Parathyroid adenoma (tissue), 2 donors: ENCODE data around the gene PIEZO1.

Source experiments
- H2AFZ ChIP-seq: fragments of 300-600 bp; sonication (generic); one replicate; pipeline ENCODE4 v1.7.0; 2017; ENCODE audit warnings: antibody characterized with exemption, mild to moderate bottlenecking
- H3K27ac ChIP-seq: fragments of 300-600 bp; sonication (generic); one replicate; pipeline ENCODE4 v1.7.0; 2017
- H3K27me3 ChIP-seq: fragments of 300-600 bp; sonication (generic); one replicate; pipeline ENCODE4 v1.7.0; 2017; ENCODE audit warnings: low read length; ENCODE audit not compliant: control insufficient read depth, insufficient read depth
- H3K36me3 ChIP-seq: fragments of 300-600 bp; sonication (generic); one replicate; pipeline ENCODE4 v1.7.0; 2017; ENCODE audit warnings: low read length; ENCODE audit not compliant: control insufficient read depth, insufficient read depth
- H3K4me1 ChIP-seq: fragments of 300-600 bp; sonication (generic); one replicate; pipeline ENCODE4 v1.7.0; 2017; ENCODE audit warnings: control low read depth
- H3K4me2 ChIP-seq: fragments of 300-600 bp; sonication (generic); one replicate; pipeline ENCODE4 v1.7.0; 2017; ENCODE audit warnings: low read length
- H3K4me3 ChIP-seq: fragments of 300-600 bp; sonication (generic); one replicate; pipeline ENCODE4 v1.7.0; 2017; ENCODE audit warnings: low read depth, low read length
- H3K79me2 ChIP-seq: fragments of 300-600 bp; sonication (generic); one replicate; pipeline ENCODE4 v1.7.0; 2017; ENCODE audit warnings: control low read depth
- H3K9ac ChIP-seq: fragments of 300-600 bp; sonication (generic); one replicate; pipeline ENCODE4 v1.7.0; 2017; ENCODE audit warnings: mild to moderate bottlenecking
- H3K9me3 ChIP-seq: fragments of 300-600 bp; sonication (generic); one replicate; pipeline ENCODE4 v1.7.0; 2017; ENCODE audit warnings: low read length; ENCODE audit not compliant: control insufficient read depth
- TF ChIP-seq, protein P1 (sequence below): fragments of 300-600 bp; sonication (generic); IDR thresholded peaks from one replicate; pipeline ENCODE4 v1.7.0; 2017; ENCODE audit warnings: antibody characterized with exemption, mild to moderate bottlenecking
- donor health status: primary hyperparathyroidism.

PIEZO1 gene

DNA sequence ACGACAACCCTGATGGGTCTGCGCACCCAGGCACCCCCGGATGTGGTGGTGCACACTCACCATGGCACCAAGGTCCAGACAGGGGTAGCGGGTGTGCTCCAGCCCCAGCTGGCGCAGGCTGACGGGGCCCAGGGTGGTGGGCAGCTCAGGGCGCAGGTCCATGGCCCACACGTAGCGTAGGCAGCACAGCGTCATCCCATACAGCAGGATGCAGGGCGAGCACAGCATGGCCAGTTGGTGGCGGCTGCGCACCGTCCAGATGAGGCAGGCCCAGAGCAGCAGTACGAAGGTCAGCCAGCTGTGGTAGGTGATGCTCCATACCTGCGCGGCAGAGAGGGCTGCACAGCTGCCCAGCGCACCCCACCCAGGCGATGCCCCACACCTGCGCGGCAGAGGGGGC, 48.9 kb downstream of the PIEZO1 start:
- H3K27me3 ChIP-seq: no peaks in the 10 kb centered on the region
- H2AFZ ChIP-seq: no peak overlapping the region
- H3K4me2 ChIP-seq: no peak overlapping the region
- H3K9me3 ChIP-seq: no peaks in the 10 kb centered on the region
- no peaks in the 10 kb centered on the region for H3K79me2 ChIP-seq
- no peaks in the 10 kb centered on the region for H3K36me3 ChIP-seq
- no peak overlapping the region for H3K9ac ChIP-seq
- TF ChIP-seq, protein P1, sequence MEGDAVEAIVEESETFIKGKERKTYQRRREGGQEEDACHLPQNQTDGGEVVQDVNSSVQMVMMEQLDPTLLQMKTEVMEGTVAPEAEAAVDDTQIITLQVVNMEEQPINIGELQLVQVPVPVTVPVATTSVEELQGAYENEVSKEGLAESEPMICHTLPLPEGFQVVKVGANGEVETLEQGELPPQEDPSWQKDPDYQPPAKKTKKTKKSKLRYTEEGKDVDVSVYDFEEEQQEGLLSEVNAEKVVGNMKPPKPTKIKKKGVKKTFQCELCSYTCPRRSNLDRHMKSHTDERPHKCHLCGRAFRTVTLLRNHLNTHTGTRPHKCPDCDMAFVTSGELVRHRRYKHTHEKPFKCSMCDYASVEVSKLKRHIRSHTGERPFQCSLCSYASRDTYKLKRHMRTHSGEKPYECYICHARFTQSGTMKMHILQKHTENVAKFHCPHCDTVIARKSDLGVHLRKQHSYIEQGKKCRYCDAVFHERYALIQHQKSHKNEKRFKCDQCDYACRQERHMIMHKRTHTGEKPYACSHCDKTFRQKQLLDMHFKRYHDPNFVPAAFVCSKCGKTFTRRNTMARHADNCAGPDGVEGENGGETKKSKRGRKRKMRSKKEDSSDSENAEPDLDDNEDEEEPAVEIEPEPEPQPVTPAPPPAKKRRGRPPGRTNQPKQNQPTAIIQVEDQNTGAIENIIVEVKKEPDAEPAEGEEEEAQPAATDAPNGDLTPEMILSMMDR: no peak
- H3K27ac ChIP-seq: no peak overlapping the region
- H3K4me1 ChIP-seq: peaks cover 25% of the 10 kb centered on the region
- no peak overlapping the region for H3K4me3 ChIP-seq

DNA sequence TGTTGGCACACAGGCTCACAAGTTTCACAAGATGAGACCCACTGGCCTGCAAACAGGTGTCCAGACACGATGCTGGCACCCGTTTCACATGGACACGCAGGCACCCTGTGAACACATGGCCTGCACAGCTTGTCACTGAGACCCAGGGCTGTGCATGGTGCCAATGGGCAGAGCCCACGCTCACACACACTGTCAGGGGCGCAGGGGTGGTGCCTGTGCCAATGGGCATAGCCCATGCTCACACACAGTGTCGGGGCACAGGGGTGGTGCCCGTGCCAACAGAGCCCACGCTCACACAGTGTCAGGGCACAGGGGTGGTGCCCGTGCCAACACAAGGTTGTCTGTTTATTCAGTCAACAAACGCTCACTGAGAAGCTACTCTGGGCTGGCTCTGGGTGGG, 49.4 kb downstream of the PIEZO1 start:
- no peak overlapping the region for H3K4me3 ChIP-seq
- H3K79me2 ChIP-seq: no peaks in the 10 kb centered on the region
- TF ChIP-seq, protein P1: no peak
- no peak overlapping the region for H3K4me2 ChIP-seq
- H3K36me3 ChIP-seq: no peaks in the 10 kb centered on the region
- H3K9me3 ChIP-seq: no peaks in the 10 kb centered on the region
- no peaks in the 10 kb centered on the region for H3K27me3 ChIP-seq
- H3K9ac ChIP-seq: no peak overlapping the region
- no peak overlapping the region for H2AFZ ChIP-seq
- H3K4me1 ChIP-seq: peaks cover 30% of the 10 kb centered on the region
- no peak overlapping the region for H3K27ac ChIP-seq

DNA sequence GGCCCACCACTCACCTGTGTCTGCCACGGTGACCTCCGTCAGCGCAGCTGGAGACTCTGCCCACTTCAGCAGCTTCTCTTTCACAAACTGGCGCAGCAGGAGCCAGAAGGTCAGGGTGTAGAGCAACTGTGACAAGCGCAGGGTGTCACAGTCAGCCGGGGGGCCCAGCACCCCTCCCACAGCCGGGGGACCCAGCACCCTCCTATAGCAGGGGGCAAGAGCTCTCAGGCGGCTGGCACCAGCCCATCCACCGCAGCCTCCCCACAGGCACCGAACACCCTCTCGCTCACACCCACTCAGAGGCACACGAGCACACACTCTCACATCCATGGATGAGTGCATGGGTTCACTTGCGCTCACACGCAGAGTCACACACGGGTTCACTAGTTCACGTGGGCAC, 49.9 kb downstream of the PIEZO1 start:
- Histone ChIP-seq H3K79me2 (no peaks in the 10 kb centered on the region), H2AFZ (no peak overlapping the region), H3K36me3 (no peaks in the 10 kb centered on the region), H3K27me3 (no peaks in the 10 kb centered on the region), H3K4me3 (no peak overlapping the region), H3K27ac (no peak overlapping the region), H3K4me2 (no peak overlapping the region), H3K4me1 (peaks cover 31% of the 10 kb centered on the region), H3K9ac (no peak overlapping the region), H3K9me3 (no peaks in the 10 kb centered on the region)
- TF ChIP-seq, protein P1: no peak

DNA sequence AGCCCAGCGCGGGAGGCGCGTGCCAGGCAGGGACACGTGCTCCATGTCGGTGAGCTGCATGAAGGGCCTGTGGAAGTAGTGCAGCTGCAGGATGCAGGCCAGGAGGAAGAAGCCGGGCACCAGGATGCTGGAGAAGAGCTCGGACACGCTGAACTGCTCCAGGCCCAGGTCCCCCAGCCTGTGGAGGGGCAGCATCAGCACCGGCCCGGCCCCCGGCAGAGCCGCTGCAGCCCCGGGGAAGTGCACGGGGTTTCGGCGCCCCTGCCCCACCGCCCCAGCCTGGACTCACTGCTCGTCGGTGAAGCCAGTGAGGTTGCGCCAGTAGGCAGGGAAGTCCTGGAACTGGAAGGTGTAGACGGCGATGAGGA, 50.7 kb downstream of the PIEZO1 start:
- no peaks in the 10 kb centered on the region for H3K36me3 ChIP-seq

More for the DNA sequence above, 50.7 kb downstream of the PIEZO1 start:
- Histone ChIP-seq H3K27ac (no peak overlapping the region), H3K4me1 (peaks cover 30% of the 10 kb centered on the region), H3K9ac (no peak overlapping the region), H3K27me3 (no peaks in the 10 kb centered on the region), H3K79me2 (no peaks in the 10 kb centered on the region), H2AFZ (no peak overlapping the region), H3K4me2 (no peak overlapping the region), H3K4me3 (no peak overlapping the region), H3K9me3 (no peaks in the 10 kb centered on the region)
- TF ChIP-seq, protein P1: no peak
